ENCODE data around the gene ZNF440.

Gene ZNF440

GRCh38 chr19:11781295-11782057, 32.6 kb upstream of the ZNF440 start:
- Histone ChIP-seq H3K9me3 (replicated peaks; ENCODE audit: insufficient read depth, low read length) (no peaks in the 10 kb centered on the region), H3K79me2 (ENCODE audit: low read length) (no peaks in the 10 kb centered on the region), H4K20me1 (ENCODE audit: insufficient read depth, low read length) (no peaks in the 10 kb centered on the region), H3K4me2 (ENCODE audit: low read depth, low read length) (no peak overlapping the region), H3K4me1 (ENCODE audit: low read length) (no peaks in the 10 kb centered on the region), H3F3A (ENCODE audit: insufficient read depth, low read length) (no peaks in the 10 kb centered on the region; the same call in 1 of the 2 replicates), H3K27me3 (replicated peaks; ENCODE audit: insufficient read depth, low read length) (no peaks in the 10 kb centered on the region), H3K27ac (ENCODE audit: low read length) (no peak overlapping the region), H3K9ac (ENCODE audit: low read length) (no peak overlapping the region), H3K36me3 (replicated peaks; ENCODE audit: insufficient read depth, low read length) (peaks cover 43% of the 10 kb centered on the region), H3K4me3 (ENCODE audit: low read length) (no peak overlapping the region), H2AFZ (ENCODE audit: low read length) (no peak overlapping the region), H3K9me2 (replicated peaks; ENCODE audit: insufficient read depth, low read length) (no peaks in the 10 kb centered on the region)
- TF ChIP-seq EZH2 (optimal IDR thresholded peaks at IDR 0.05; ENCODE audit: low read depth, low read length) (no peak), CTCF (IDR thresholded peaks at IDR 0.05; ENCODE audit: low read length) (no peak), EZH2phosphoT487 (IDR thresholded peaks at IDR 0.05; ENCODE audit: low read length) (no peak)
- DNase-seq = no peak

- DNase-seq = no peak
- no peaks in the 10 kb centered on the region for H4K20me1 ChIP-seq (ENCODE audit: insufficient read depth, low read length)
- no peak overlapping the region for H3K4me3 ChIP-seq (ENCODE audit: low read length)
- H3K27me3 ChIP-seq (replicated peaks; ENCODE audit: insufficient read depth, low read length) = no peaks in the 10 kb centered on the region
- no peaks in the 10 kb centered on the region for H3K79me2 ChIP-seq (ENCODE audit: low read length)
- no peaks in the 10 kb centered on the region for H3K4me1 ChIP-seq (ENCODE audit: low read length)
- H2AFZ ChIP-seq (ENCODE audit: low read length) = no peak overlapping the region
- H3K27ac ChIP-seq (ENCODE audit: low read length) = no peak overlapping the region
- TF ChIP-seq EZH2phosphoT487 (IDR thresholded peaks at IDR 0.05; ENCODE audit: low read length) (no peak), CTCF (IDR thresholded peaks at IDR 0.05; ENCODE audit: low read length) (no peak), EZH2 (optimal IDR thresholded peaks at IDR 0.05; ENCODE audit: low read depth, low read length) (no peak)
- no peaks in the 10 kb centered on the region for H3K9me2 ChIP-seq (replicated peaks; ENCODE audit: insufficient read depth, low read length)
- no peaks in the 10 kb centered on the region for H3K9me3 ChIP-seq (replicated peaks; ENCODE audit: insufficient read depth, low read length)
- no peaks in the 10 kb centered on the region; the same call in 1 of the 2 replicates for H3F3A ChIP-seq (ENCODE audit: insufficient read depth, low read length)
- H3K4me2 ChIP-seq (ENCODE audit: low read depth, low read length) = no peak overlapping the region
- H3K9ac ChIP-seq (ENCODE audit: low read length) = no peak overlapping the region
- peaks cover 32% of the 10 kb centered on the region for H3K36me3 ChIP-seq (replicated peaks; ENCODE audit: insufficient read depth, low read length)
Observed at GRCh38 chr19:11783767-11784166, 30.3 kb upstream of the ZNF440 start.

- H3K9me2 ChIP-seq (replicated peaks; ENCODE audit: insufficient read depth, low read length) = no peaks in the 10 kb centered on the region
- H3K4me3 ChIP-seq (ENCODE audit: low read length) = no peak overlapping the region
- H3K79me2 ChIP-seq (ENCODE audit: low read length) = no peaks in the 10 kb centered on the region
- H3F3A ChIP-seq (ENCODE audit: insufficient read depth, low read length) = no peaks in the 10 kb centered on the region; the same call in 1 of the 2 replicates
- no peak overlapping the region for H3K9ac ChIP-seq (ENCODE audit: low read length)
- no peaks in the 10 kb centered on the region for H3K4me1 ChIP-seq (ENCODE audit: low read length)
- H3K27ac ChIP-seq (ENCODE audit: low read length) = no peak overlapping the region
- H3K27me3 ChIP-seq (replicated peaks; ENCODE audit: insufficient read depth, low read length) = no peaks in the 10 kb centered on the region
- H3K4me2 ChIP-seq (ENCODE audit: low read depth, low read length) = no peak overlapping the region
- TF ChIP-seq EZH2phosphoT487 (IDR thresholded peaks at IDR 0.05; ENCODE audit: low read length) (no peak), EZH2 (optimal IDR thresholded peaks at IDR 0.05; ENCODE audit: low read depth, low read length) (no peak), CTCF (IDR thresholded peaks at IDR 0.05; ENCODE audit: low read length) (no peak)
- peaks cover 30% of the 10 kb centered on the region for H3K36me3 ChIP-seq (replicated peaks; ENCODE audit: insufficient read depth, low read length)
- no peak for DNase-seq
- no peaks in the 10 kb centered on the region for H4K20me1 ChIP-seq (ENCODE audit: insufficient read depth, low read length)
- 0 out of 2 replicates have a peak, but pooled peaks cover 3% of the 10 kb centered on the region for H3K9me3 ChIP-seq (replicated peaks; ENCODE audit: insufficient read depth, low read length)
- H2AFZ ChIP-seq (ENCODE audit: low read length) = no peak overlapping the region
Observed at GRCh38 chr19:11784356-11784755, 29.7 kb upstream of the ZNF440 start.
